K562 (cell line): ENCODE data around the gene SIRT3. TPM values are rescaled to one million over a fixed set of nuclear protein-coding genes. Genes with fewer than 3 reads are reported as not detected.

Experiments used
- ATAC-seq: fragments of 200-7000 bp; cut with Tn5 transposase; 3 replicates; pipeline ENCODE4 v1.9.1; 2020; ENCODE audit warnings: moderate library complexity
- BruUV-seq: library from RNA; stranded (reverse); fragments of 400-500 nt; replicated peaks from 2 replicates; lab custom pipeline; 2021; lab: Mats Ljungman, UMichigan
- CTCF ChIA-PET: fragments of 300-600 bp; formaldehyde crosslinking; extraction: SDS; loops from one replicate; lab custom pipeline; 2021; ENCODE audit warnings: low intra/inter-chr PET ratio; lab: Yijun Ruan, JAX
- POLR2A ChIA-PET: fragments of 300-600, 350-650 bp; sonication (Branson Sonifier 250); formaldehyde crosslinking; extraction: SDS; loops from one replicate; lab custom pipeline; 2021; ENCODE audit warnings: antibody characterized with exemption, inconsistent platforms; lab: Yijun Ruan, JAX
- DNase-seq, 4 experiments: peaks; one replicate each; pipeline versions ENCODE4 v3.0.0 to v3.0.0-alpha.2; 2011 to 2018; ENCODE audit warnings: low spot score in 3 of 4, mixed read lengths in 3 of 4; ENCODE audit errors: extremely low read depth in 1 of 4
- FAIRE-seq: peaks from 2 replicates; lab custom pipeline; 2011; peaks lifted over from hg19 to GRCh38; lab: Jason Lieb, UNC
- H2AFZ ChIP-seq: 2 replicates; pipeline ENCODE4 v1.6.0; 2011; ENCODE audit warnings: low read depth, low read length, control low read depth, inconsistent platforms
- H3K27ac ChIP-seq: fragments of 200-600 bp; 3 replicates; pipeline ENCODE4 v1.8.0; 2011; ENCODE audit warnings: low read depth, mild to moderate bottlenecking, control low read depth, inconsistent platforms, low read length, moderate library complexity, mixed read lengths; ENCODE audit errors: extremely low read depth
- H3K27me3 ChIP-seq, 2 experiments: fragments of 300-600 bp in 1 of 2; 2 replicates in 1 of 2; 3 replicates in 1 of 2; pipeline versions ENCODE4 v1.6.0 to v1.8.0; 2011; ENCODE audit warnings: inconsistent platforms in 2 of 2, low read length in 2 of 2, mild to moderate bottlenecking in 1 of 2, mixed read lengths in 1 of 2, moderate library complexity in 1 of 2; ENCODE audit not compliant: control insufficient read depth in 2 of 2, insufficient read depth in 2 of 2
- H3K36me3 ChIP-seq: fragments of 300-600 bp; 3 replicates; pipeline ENCODE4 v1.8.0; 2011; ENCODE audit warnings: mild to moderate bottlenecking, low read length, inconsistent platforms; ENCODE audit not compliant: control insufficient read depth, insufficient read depth
- H3K4me1 ChIP-seq, 2 experiments: fragments of 200-600 bp in 1 of 2; replicated peaks in 1 of 2; 2 replicates in 1 of 2; 3 replicates in 1 of 2; pipeline versions ENCODE4 v1.5.1 to v1.8.0; 2011; ENCODE audit warnings: inconsistent platforms in 2 of 2, low read length in 2 of 2, mild to moderate bottlenecking in 1 of 2, mixed read lengths in 1 of 2, moderate library complexity in 1 of 2; ENCODE audit not compliant: control insufficient read depth in 2 of 2, insufficient read depth in 2 of 2
- H3K4me2 ChIP-seq: 2 replicates; pipeline ENCODE4 v1.6.1; 2011; ENCODE audit warnings: low read length, control low read depth, inconsistent platforms, mixed read lengths; ENCODE audit not compliant: insufficient read depth
- H3K4me3 ChIP-seq: fragments of 200-600 bp; sonication (generic), shearing (Covaris generic); 2 replicates; pipeline ENCODE4 v1.5.1; 2016; ENCODE audit warnings: control low read depth, inconsistent platforms
- H3K79me2 ChIP-seq: fragments of 200-600 bp; 3 replicates; pipeline ENCODE4 v1.8.0; 2011; ENCODE audit warnings: low read length, inconsistent platforms; ENCODE audit not compliant: control insufficient read depth, insufficient read depth
- H3K9ac ChIP-seq, 2 experiments: 2 replicates each; pipeline versions ENCODE4 v1.6.0 to v1.6.1; 2011; ENCODE audit warnings: low read depth in 2 of 2, low read length in 2 of 2, control low read depth in 1 of 2, inconsistent platforms in 1 of 2, mild to moderate bottlenecking in 1 of 2, mixed read lengths in 1 of 2; ENCODE audit not compliant: insufficient read depth in 1 of 2
- H3K9me1 ChIP-seq: one replicate; pipeline ENCODE4 v1.6.0; 2011; ENCODE audit warnings: inconsistent platforms, mild to moderate bottlenecking, low read length, moderate library complexity; ENCODE audit not compliant: control insufficient read depth, insufficient read depth
- H3K9me3 ChIP-seq: replicated peaks from 2 replicates; pipeline ENCODE4 v1.5.1; 2011; ENCODE audit warnings: low read depth, low read length, inconsistent platforms; ENCODE audit not compliant: control insufficient read depth, insufficient read depth
- H4K20me1 ChIP-seq: replicated peaks from 2 replicates; pipeline ENCODE4 v1.6.1; 2011; ENCODE audit warnings: low read length, inconsistent platforms, mixed read lengths; ENCODE audit not compliant: control insufficient read depth, insufficient read depth
- BRF2 ChIP-seq: IDR thresholded peaks from 3 replicates; pipeline ENCODE4 v1.6.1; 2011; ENCODE audit warnings: borderline replicate concordance, mild to moderate bottlenecking; ENCODE audit not compliant: insufficient read length, insufficient read depth
- PHB ChIP-seq: fragments of 250-450 bp; sonication (Bioruptor Pico); IDR thresholded peaks from 2 replicates; pipeline ENCODE4 v1.5.0; 2021
- PHF20 ChIP-seq: fragments of 450-650 bp; IDR thresholded peaks from 2 replicates; pipeline ENCODE4 v1.6.1; 2018; ENCODE audit not compliant: partially characterized antibody
- POLR2A ChIP-seq: fragments of 450-650 bp; conservative IDR thresholded peaks from 2 replicates; pipeline ENCODE4 v1.6.1; 2016
- POLR2G ChIP-seq: fragments of 200-400 bp; formaldehyde crosslinking; IDR thresholded peaks from 2 replicates; pipeline ENCODE4 v1.6.1; 2017; ENCODE audit warnings: low read depth, mild to moderate bottlenecking, antibody characterized with exemption, low read length, moderate library complexity
- WGBS: fragments of 100-300 bp; shearing (Covaris generic); methylation state at CpG from one replicate; pipeline ENCODE4 v1.1.6; 2016; ENCODE audit warnings: low coverage, mixed read lengths; ENCODE audit not compliant: insufficient coverage; ENCODE audit errors: missing lambda C conversion rate; 5-methylcytosine and 5-hydroxymethylcytosine counted together
- in situ Hi-C: fragments of 300-500 bp; cut with MboI; formaldehyde crosslinking; loops from 4 replicates; pipeline ENCODE4 v1.15.0; 2018; ENCODE audit warnings: inconsistent platforms, mixed read lengths
- intact Hi-C: fragments of 100-400 bp; cut with micrococcal nuclease; formaldehyde crosslinking; loops from 2 replicates; pipeline ENCODE4 v1.14.2; 2022
- polyA plus RNA-seq, 8 experiments: library from polyadenylated mRNA; depleted of rRNA in 4 of 8; stranded (reverse) in 5 of 8; unstranded in 3 of 8; fragments of >200 nt; fragmentation: Nextera tagmentation in 2 of 8; fragmentation: Illumina TruSeq in 1 of 8; extraction: Ambion mirVana in 2 of 8; extraction: Trizol in 1 of 8; gene quantifications; 2 replicates each; pipeline versions ENCODE4 v1.2.1 to v1.2.3, GENCODE V29; 2011 to 2014; ENCODE audit warnings: inconsistent platforms in 1 of 8, missing spikeins in 1 of 8
- total RNA-seq, 7 experiments: library from RNA; depleted of rRNA in 6 of 7; stranded (reverse); fragments of >200 nt in 6 of 7; fragmentation: Illumina TruSeq in 2 of 7; extraction: Trizol in 2 of 7; gene quantifications; 2 replicates each; pipeline versions ENCODE4 v1.2.1 to v1.2.3, GENCODE V29; 2011 to 2021; ENCODE audit warnings: low replicate concordance in 1 of 7

Gene SIRT3
- total and polyA plus RNA-seq, 9 of the 15 experiments (the other 6 are each of a cell fraction or from before 2014, with no cell fraction given): 1.9 to 27.5 (median 14.5) TPM

- Histone ChIP-seq H3K4me3 (no peak overlapping the region), H3K9me3 (no peaks in the 10 kb centered on the region), H3K27ac (no peak overlapping the region), H3K4me1 (peaks cover 24 to 54% of the 10 kb centered on the region in 2 experiments; a peak in 4 of 5 replicates), H3K9ac (no peak overlapping the region), H3K36me3 (peaks cover 52% of the 10 kb centered on the region), H3K4me2 (no peak overlapping the region), H3K79me2 (peaks cover 35% of the 10 kb centered on the region), H3K9me1 (no peaks in the 10 kb centered on the region), H2AFZ (no peak overlapping the region), H4K20me1 (peaks cover 25% of the 10 kb centered on the region)
- DNase-seq: no peak
- 70% methylated on average over 8 of the region's 8 CpGs for WGBS
- no peak for FAIRE-seq
- in situ Hi-C loops (no loop called here), intact Hi-C loops (no loop called here)
- CTCF ChIA-PET: no interaction called here
- TF ChIP-seq POLR2G: 0 out of 2 replicates have a peak, but pooled peaks have one; percentile 25
- no peak for TF ChIP-seq PHB (CRISPR knock-in tag)
- no peak for TF ChIP-seq BRF2
- no peak for TF ChIP-seq PHF20
- 0 out of 2 replicates have a peak, but pooled peaks have one; percentile 13 for TF ChIP-seq POLR2A
- TF ChIP-seq, all 486 proteins: peak for 2
- POLR2A ChIA-PET: interaction anchor here (0.9 kb wide), 1 partner anchor 10 kb away, joined by 3 read pairs; no protein-coding TSS in a partner anchor
- no TSS peak for BruUV-seq
- H3K27me3 ChIP-seq: no peaks in the 10 kb centered on the region
- ATAC-seq: no peak
These were observed 33.7 kb downstream of the SIRT3 start for GRCh38 chr11:202490-202889.
